ENCODE results near the gene HSF2BP.
"Not testable (repeated sequence)": the region's sequence is repeated elsewhere in the genome, so short reads cannot be mapped to it uniquely, and the experiment has no call there.

The HSF2BP gene

DNA sequence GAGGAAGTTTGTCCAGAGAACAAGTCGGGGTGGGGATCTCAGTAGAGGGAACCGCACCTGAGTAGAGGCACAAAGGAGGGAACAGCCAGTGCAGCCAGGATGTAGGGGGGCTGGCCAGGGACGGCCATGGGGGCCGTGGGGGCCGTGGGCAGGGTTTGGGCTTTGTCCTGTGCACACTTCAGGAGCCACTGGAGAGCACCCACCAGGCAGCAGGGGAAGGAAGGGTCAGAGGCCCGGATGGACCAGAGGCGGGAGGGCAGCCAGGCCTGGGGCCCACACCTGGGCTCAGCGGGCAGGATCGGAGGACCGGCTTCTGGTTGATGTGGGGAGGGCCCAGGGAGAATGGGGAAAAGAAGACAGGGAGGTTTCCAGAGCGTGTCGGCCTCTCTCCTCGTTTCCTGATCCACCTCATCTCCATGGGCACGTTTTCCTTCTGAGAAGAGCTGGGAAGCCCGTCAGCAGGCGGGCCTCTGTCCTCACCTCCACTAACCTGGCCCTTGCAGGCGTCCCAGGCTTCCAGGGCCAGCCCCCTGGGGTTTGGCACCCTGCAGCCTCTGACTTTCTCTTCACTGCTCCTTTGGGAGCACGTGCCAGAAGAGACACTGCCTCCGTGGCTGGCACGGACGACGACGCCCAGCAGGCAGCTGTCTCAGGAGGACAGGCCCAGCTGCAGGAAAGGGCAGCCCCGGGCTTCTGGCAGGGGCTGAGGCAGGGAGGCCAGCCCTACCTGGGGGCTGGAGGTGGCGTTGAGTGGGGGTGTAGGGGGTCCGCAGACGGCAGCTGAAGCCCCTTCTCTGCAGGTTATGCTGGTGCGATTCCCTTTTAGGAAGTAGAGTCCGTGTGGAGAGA lies 42.9 kb upstream of the HSF2BP start:
- H3K4me3 ChIP-seq (ENCODE audit: low read depth, low read length): no peak overlapping the region
- TF ChIP-seq CTCF (IDR thresholded peaks at IDR 0.05; ENCODE audit: low read depth, low read length, missing control alignments): no peak
- DNase-seq (ENCODE audit: low read depth): no peak
- in situ Hi-C loops (cut with HindIII; ENCODE audit: low sequenced_read_pairs): no loop called here

DNA sequence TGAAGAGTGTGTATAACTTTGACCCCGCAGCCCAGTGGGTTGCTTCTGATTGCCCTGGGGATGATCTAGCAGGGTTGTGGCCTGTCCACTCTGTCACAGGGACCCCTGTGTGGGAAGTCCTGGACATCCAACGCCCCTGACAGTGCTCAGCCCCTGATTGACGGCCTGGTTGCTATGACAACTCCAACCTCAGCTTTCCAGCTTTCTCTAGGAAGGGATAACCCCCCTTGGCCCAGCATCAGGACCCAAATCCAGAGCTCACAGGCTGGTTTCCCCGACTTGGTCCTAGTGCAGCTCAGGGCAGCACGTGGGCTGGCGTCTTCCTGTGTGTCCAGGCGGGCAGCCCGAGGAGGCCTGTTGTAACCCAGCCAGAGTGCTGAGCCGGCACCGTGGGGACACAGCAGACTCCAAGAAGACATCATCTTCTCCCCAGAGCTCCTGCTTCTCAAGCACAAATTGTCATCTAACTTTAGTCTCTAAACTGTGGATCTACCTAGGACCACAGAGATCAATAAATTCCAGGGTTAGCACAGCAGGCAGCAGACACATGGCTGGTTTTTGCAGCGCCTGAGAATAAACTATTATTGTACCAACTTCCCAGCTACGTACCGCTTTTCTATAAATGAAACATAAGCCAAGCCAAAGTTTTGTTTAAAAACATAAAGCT lies 40.8 kb upstream of the HSF2BP start:
- TF ChIP-seq CTCF (IDR thresholded peaks at IDR 0.05; ENCODE audit: low read depth, low read length, missing control alignments): no peak
- H3K4me3 ChIP-seq (ENCODE audit: low read depth, low read length): no peak overlapping the region
- DNase-seq (ENCODE audit: low read depth): no peak
- in situ Hi-C loops (cut with HindIII; ENCODE audit: low sequenced_read_pairs): no loop called here

GRCh38 chr21:43699492-43699777 lies 40.1 kb upstream of the HSF2BP start:
- H3K4me3 ChIP-seq (ENCODE audit: low read depth, low read length); DNase-seq (ENCODE audit: low read depth); in situ Hi-C loops (cut with HindIII; ENCODE audit: low sequenced_read_pairs): not testable (repeated sequence)

- no peak for TF ChIP-seq CTCF (IDR thresholded peaks at IDR 0.05; ENCODE audit: low read depth, low read length, missing control alignments)
- in situ Hi-C loops (cut with HindIII; ENCODE audit: low sequenced_read_pairs): no loop called here
- no peak for DNase-seq (ENCODE audit: low read depth)
- H3K4me3 ChIP-seq (ENCODE audit: low read depth, low read length): no peak overlapping the region
These were observed 38.7 kb upstream of the HSF2BP start for GRCh38 chr21:43697758-43698643.

GRCh38 chr21:43696214-43696613 lies 36.9 kb upstream of the HSF2BP start:
- in situ Hi-C loops (cut with HindIII; ENCODE audit: low sequenced_read_pairs): no loop called here
- DNase-seq (ENCODE audit: low read depth): no peak
- H3K4me3 ChIP-seq (ENCODE audit: low read depth, low read length): no peak overlapping the region
- no peak for TF ChIP-seq CTCF (IDR thresholded peaks at IDR 0.05; ENCODE audit: low read depth, low read length, missing control alignments)

DNA sequence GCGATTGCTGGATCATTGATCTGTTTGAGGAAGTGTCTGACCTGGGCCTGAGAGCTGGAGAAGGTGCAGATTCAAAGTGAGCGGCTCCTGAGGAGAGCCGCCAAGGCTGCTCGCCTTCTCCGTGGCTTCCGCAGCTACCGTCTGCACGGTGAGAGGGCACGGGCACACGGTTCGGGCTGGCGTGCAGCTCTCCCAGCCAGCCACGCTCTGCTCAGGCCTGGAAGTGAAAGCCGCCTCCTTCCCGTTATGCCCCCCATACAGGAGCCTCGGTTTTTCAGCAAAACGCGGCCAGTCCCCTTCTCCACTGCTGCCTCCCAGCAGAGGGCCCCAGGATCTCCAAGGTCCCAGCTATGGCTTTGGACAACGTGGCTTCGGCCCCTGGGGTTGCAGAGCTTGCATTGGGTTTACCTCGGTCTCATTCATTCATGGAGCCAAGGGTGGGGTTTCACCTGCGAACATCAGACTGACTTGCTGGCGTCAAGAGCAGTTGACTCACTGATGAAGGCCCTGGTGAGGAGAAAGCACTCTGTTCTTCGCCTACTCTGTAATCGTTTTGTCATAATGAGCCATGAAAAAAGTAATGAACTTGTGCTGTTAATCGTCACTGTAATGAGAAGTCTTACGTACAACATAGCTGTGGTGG lies 35.3 kb upstream of the HSF2BP start:
- no peak overlapping the region for H3K4me3 ChIP-seq (ENCODE audit: low read depth, low read length)
- TF ChIP-seq CTCF (IDR thresholded peaks at IDR 0.05; ENCODE audit: low read depth, low read length, missing control alignments): no peak
- in situ Hi-C loops (cut with HindIII; ENCODE audit: low sequenced_read_pairs): no loop called here
- no peak for DNase-seq (ENCODE audit: low read depth)

Data from astrocyte of the cerebellum (primary cell).